Stomach (tissue), 9 donors: ENCODE results near the gene LTA4H. TPM values are rescaled to one million over a fixed set of nuclear protein-coding genes. Genes with fewer than 3 reads are reported as not detected.

Experiments
- DNase-seq, 2 donors: peaks; one replicate each; pipeline versions ENCODE4 v3.0.0 to v3.0.0-alpha.2; 2013 to 2019
- H3K27ac ChIP-seq, 5 donors: fragments of 200-600 bp in 4 of 5; sonication (generic) in 4 of 5; one replicate each; pipeline ENCODE4 v1.5.1; 2013 to 2019; ENCODE audit warnings: mild to moderate bottlenecking in 1 of 5, moderate library complexity in 1 of 5
- H3K27me3 ChIP-seq, 3 donors: fragments of 200-600 bp; sonication (generic); one replicate each; pipeline ENCODE4 v1.5.1; 2017 to 2019; ENCODE audit warnings: mixed run types in 1 of 3
- H3K36me3 ChIP-seq, 4 donors: fragments of 200-600 bp; sonication (generic); 1 replicate in 3 of 4; 2 replicates in 1 of 4; pipeline ENCODE4 v1.5.1; 2016 to 2019
- H3K4me1 ChIP-seq, 4 donors: fragments of 200-600 bp; sonication (generic); one replicate each; pipeline ENCODE4 v1.5.1; 2016 to 2019
- H3K4me3 ChIP-seq, 4 donors: fragments of 200-600 bp; sonication (generic) in 3 of 4; one replicate each; pipeline ENCODE4 v1.5.1; 2016 to 2019; ENCODE audit warnings: mild to moderate bottlenecking in 1 of 4
- H3K9me3 ChIP-seq, 4 donors: fragments of 200-600 bp; sonication (generic); one replicate each; pipeline ENCODE4 v1.5.1; 2016 to 2019
- EP300 ChIP-seq: sonication (generic); formaldehyde crosslinking; IDR thresholded peaks from one replicate; pipeline ENCODE4 v1.6.1; 2017; ENCODE audit warnings: antibody characterized with exemption
- POLR2A ChIP-seq, 4 donors: fragments of 450-650 bp; IDR thresholded peaks; one replicate each; pipeline ENCODE4 v1.6.1; 2016; ENCODE audit warnings: antibody characterized with exemption in 4 of 4, control low read depth in 2 of 4, mild to moderate bottlenecking in 1 of 4, moderate library complexity in 1 of 4
- POLR2AphosphoS5 ChIP-seq, 3 donors: sonication (generic); formaldehyde crosslinking; IDR thresholded peaks; one replicate each; pipeline ENCODE4 v1.6.1; 2016; ENCODE audit warnings: antibody characterized with exemption in 3 of 3
- WGBS, 5 donors: extraction: QIAGEN DNeasy Blood & Tissue Kit in 3 of 5; methylation state at CpG; one replicate each; pipeline versions ENCODE4 v1.1.5 to v1.1.7; 2013 to 2018; 5-methylcytosine and 5-hydroxymethylcytosine counted together
- intact Hi-C: fragments of 100-400 bp; cut with DNase I; formaldehyde crosslinking; loops from one replicate; pipeline ENCODE4 v1.15.1; 2023; ENCODE audit warnings: low total_unique reads
- polyA plus RNA-seq, 3 donors: library from polyadenylated mRNA; stranded (reverse); fragments of 200-250 nt; gene quantifications; one replicate each; pipeline ENCODE4 v1.2.3, GENCODE V29; 2013
- total RNA-seq, 5 donors: library from RNA; depleted of rRNA; stranded (reverse); fragments of >200 nt; gene quantifications; one replicate each; pipeline versions ENCODE4 v1.1.0 to v1.2.3, GENCODE V29; 2014 to 2016
- TF ChIP-seq, protein P1 (sequence below), 7 experiments: fragments of 450-650 bp in 4 of 7; fragments of 200-600 bp in 3 of 7; sonication (generic) in 3 of 7; IDR thresholded peaks; one replicate each; pipeline ENCODE4 v1.5.1; 2016 to 2019; ENCODE audit warnings: antibody characterized with exemption in 7 of 7, control low read depth in 2 of 7, mild to moderate bottlenecking in 1 of 7
- donor health status: healthy with polysubstance abuse.
- donor health status: Bipolar disorder and iron deficiency.
- donor health status: healthy.

The LTA4H gene
- total and polyA plus RNA-seq, 8 donors, result 22.6 to 91.5 (median 57.1) TPM

DNA sequence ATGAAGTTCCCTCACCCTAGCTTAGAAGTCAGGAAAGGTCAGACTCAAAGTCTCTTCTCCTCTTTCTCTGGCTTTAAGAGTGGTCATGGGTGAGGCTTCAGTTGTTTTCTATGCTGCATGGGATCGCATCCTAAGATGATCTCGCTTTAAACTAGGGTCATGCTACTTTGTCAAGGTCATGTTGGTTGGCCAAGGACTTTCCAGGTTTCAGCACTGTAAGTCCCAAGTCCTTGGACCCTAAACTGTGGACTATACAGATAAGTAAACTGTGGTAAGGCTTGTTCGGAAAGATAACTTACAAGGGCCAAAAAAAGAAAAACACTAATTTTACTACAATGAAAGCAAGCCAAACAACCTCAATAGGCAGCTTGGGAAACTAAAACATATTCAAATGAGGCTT lies 56.6 kb downstream of the LTA4H start:
- DNase-seq, result no peak
- H3K27me3 ChIP-seq, result no peaks in the 10 kb centered on the region
- no peaks in the 10 kb centered on the region for H3K36me3 ChIP-seq
- H3K27ac ChIP-seq, result no peak overlapping the region
- 81 to 89% (median 87%) methylated on average over 3 of the region's 3 CpGs for WGBS, 5 donors
- H3K9me3 ChIP-seq, result no peaks in the 10 kb centered on the region
- H3K4me1 ChIP-seq, result no peaks in the 10 kb centered on the region
- no peak for TF ChIP-seq POLR2AphosphoS5 (IDR thresholded peaks at IDR 0.05)
- TF ChIP-seq, protein P1, sequence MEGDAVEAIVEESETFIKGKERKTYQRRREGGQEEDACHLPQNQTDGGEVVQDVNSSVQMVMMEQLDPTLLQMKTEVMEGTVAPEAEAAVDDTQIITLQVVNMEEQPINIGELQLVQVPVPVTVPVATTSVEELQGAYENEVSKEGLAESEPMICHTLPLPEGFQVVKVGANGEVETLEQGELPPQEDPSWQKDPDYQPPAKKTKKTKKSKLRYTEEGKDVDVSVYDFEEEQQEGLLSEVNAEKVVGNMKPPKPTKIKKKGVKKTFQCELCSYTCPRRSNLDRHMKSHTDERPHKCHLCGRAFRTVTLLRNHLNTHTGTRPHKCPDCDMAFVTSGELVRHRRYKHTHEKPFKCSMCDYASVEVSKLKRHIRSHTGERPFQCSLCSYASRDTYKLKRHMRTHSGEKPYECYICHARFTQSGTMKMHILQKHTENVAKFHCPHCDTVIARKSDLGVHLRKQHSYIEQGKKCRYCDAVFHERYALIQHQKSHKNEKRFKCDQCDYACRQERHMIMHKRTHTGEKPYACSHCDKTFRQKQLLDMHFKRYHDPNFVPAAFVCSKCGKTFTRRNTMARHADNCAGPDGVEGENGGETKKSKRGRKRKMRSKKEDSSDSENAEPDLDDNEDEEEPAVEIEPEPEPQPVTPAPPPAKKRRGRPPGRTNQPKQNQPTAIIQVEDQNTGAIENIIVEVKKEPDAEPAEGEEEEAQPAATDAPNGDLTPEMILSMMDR (IDR thresholded peaks at IDR 0.05), result no peak
- no peak for TF ChIP-seq POLR2A (IDR thresholded peaks at IDR 0.05)
- no peak for TF ChIP-seq EP300
- intact Hi-C loops, result no loop called here
- no peak overlapping the region for H3K4me3 ChIP-seq

DNA sequence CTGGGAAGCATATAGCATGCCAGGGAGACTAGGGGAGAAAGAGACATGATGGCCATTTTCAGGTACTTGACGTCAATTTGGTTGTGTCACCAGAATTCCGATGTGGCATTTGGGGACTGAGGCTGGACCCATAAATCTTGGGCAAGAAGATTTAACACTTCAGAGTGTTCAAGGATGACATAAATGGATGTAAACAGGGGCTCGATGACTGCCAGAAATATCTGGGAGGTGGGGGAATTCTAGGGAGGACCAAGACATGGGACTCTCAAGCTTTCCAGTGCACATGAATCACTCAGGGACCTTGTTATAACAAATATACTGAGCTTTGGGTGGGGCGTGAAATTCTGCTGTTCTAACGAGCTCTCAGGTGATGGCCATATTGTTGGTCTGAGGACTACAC lies 57.0 kb downstream of the LTA4H start:
- 88 to 92% (median 91%) methylated on average over 5 of the region's 5 CpGs for WGBS, 5 donors
- no peaks in the 10 kb centered on the region for H3K36me3 ChIP-seq
- no peak for DNase-seq
- H3K27me3 ChIP-seq, result no peaks in the 10 kb centered on the region
- intact Hi-C loops, result no loop called here
- no peaks in the 10 kb centered on the region for H3K4me1 ChIP-seq
- TF ChIP-seq EP300 (no peak), POLR2AphosphoS5 (IDR thresholded peaks at IDR 0.05) (no peak)
- H3K9me3 ChIP-seq, result no peaks in the 10 kb centered on the region
- H3K27ac ChIP-seq, result no peak overlapping the region
- no peak overlapping the region for H3K4me3 ChIP-seq

DNA sequence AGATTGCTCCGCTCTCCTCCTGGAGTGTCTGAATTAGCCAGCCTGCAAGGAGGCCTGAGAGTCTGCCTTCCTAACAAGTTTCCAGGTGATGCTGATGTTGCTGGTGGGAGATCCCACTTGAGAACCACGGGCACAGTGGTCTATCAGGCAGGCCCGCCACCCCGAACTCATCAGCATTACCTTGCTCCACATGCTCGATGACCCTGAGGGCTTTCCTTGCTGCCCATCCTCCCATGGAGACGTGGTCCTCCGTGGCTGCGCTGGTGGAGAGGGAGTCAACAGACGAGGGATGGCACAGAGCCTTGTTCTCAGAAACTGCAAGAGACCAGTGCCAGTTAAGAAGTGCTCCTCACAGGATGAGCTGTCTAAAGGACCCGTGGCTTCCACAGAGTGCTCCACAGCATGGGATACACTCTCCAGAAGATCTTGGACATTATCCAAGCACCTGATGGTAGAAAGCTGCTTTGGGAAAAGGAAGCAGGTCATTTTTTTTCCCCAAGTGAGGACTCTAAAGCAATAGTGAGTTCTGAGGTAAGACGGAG lies 57.6 kb downstream of the LTA4H start:
- Histone ChIP-seq H3K4me3 (no peak overlapping the region), H3K9me3 (no peaks in the 10 kb centered on the region), H3K36me3 (no peaks in the 10 kb centered on the region), H3K27me3 (no peaks in the 10 kb centered on the region), H3K27ac (no peak overlapping the region), H3K4me1 (no peaks in the 10 kb centered on the region)
- intact Hi-C loops, result no loop called here
- WGBS, 5 donors, result 81 to 93% (median 90%) methylated on average over 4 to 11 of the region's 11 CpGs
- TF ChIP-seq, protein P1 (IDR thresholded peaks at IDR 0.05), result no peak
- no peak for TF ChIP-seq EP300
- no peak for TF ChIP-seq POLR2A (IDR thresholded peaks at IDR 0.05)
- no peak for TF ChIP-seq POLR2AphosphoS5 (IDR thresholded peaks at IDR 0.05)
- DNase-seq, result no peak

DNA sequence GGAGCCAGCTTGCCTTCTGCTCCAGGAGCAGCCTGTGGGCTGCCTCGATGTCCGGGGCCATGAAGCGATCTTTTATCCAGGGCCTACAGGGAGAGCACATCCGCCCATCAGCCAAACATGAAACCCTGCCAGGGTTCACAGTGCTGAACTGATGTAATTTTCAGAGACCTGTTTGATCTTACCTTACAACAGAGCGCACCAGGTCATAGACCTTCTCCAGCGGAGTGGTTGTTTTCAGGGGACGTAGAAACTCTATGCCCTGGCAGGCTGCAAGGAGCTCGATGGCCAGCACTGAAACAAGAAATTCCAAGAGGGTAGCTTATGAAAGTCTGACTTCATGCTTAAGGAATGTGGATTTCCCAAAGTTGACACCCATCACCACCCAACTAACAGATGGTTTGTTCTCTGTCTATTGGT lies 59.0 kb downstream of the LTA4H start:
- TF ChIP-seq POLR2A (IDR thresholded peaks at IDR 0.05) (no peak), EP300 (no peak), POLR2AphosphoS5 (IDR thresholded peaks at IDR 0.05) (no peak)
- TF ChIP-seq, protein P1 (IDR thresholded peaks at IDR 0.05), result no peak
- 92 to 95% (median 92%) methylated on average over 8 of the region's 8 CpGs for WGBS, 5 donors
- intact Hi-C loops, result no loop called here
- Histone ChIP-seq H3K27me3 (no peaks in the 10 kb centered on the region), H3K4me3 (no peak overlapping the region), H3K9me3 (no peaks in the 10 kb centered on the region), H3K27ac (no peak overlapping the region), H3K4me1 (no peaks in the 10 kb centered on the region), H3K36me3 (no peaks in the 10 kb centered on the region)
- DNase-seq, result no peak

DNA sequence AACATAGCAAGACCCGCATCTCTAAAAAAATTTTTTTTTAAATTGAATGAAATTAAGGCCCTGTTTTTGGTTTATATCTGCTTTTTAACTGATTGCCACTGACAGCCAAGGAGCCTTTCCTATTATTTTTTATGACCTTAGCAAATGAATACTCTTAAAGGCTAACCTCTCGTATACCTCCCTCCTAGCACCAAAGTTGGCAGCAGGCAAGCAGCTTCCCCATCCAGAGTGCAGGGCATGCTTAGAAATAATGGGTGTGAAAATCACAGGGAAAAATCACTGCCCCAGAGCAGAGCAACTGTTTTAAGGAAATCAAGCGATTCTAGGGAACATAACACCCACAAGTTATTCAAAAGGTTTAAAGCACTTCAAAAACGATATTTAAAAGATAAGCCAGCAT lies 59.9 kb downstream of the LTA4H start:
- TF ChIP-seq, protein P1 (IDR thresholded peaks at IDR 0.05), result no peak
- TF ChIP-seq EP300 (no peak), POLR2A (IDR thresholded peaks at IDR 0.05) (no peak), POLR2AphosphoS5 (IDR thresholded peaks at IDR 0.05) (no peak)
- Histone ChIP-seq H3K27ac (no peak overlapping the region), H3K4me1 (no peaks in the 10 kb centered on the region), H3K4me3 (no peak overlapping the region), H3K9me3 (no peaks in the 10 kb centered on the region), H3K27me3 (no peaks in the 10 kb centered on the region), H3K36me3 (no peaks in the 10 kb centered on the region)
- WGBS, 5 donors, result 88 to 91% (median 90%) methylated on average over 4 of the region's 4 CpGs
- DNase-seq, result no peak
- intact Hi-C loops, result no loop called here
